Bone marrow (tissue), 2 donors: ENCODE data around the gene PXYLP1.

Source experiments
- DNase-seq, 2 donors: peaks; one replicate each; lab custom pipeline; 2025; lab: John Stamatoyannopoulos, UW

The PXYLP1 gene

GRCh38 chr3:141228395-141228794, 3.2 kb upstream of the PXYLP1 start:
- no peak for DNase-seq

GRCh38 chr3:141229132-141229531, 2.5 kb upstream of the PXYLP1 start:
- no peak for DNase-seq

- DNase-seq: no peak
Measured at GRCh38 chr3:141230293-141230692, 1.3 kb upstream of the PXYLP1 start.

GRCh38 chr3:141231952-141232823, 563 bp downstream of the PXYLP1 start:
- DNase-seq: no peak

- no peak for DNase-seq
Measured at GRCh38 chr3:141233457-141234161, 2.0 kb downstream of the PXYLP1 start.

GRCh38 chr3:141234283-141234682, 2.7 kb downstream of the PXYLP1 start:
- DNase-seq: no peak

GRCh38 chr3:141235661-141236171, 4.1 kb downstream of the PXYLP1 start:
- DNase-seq: no peak

- no peak for DNase-seq
Measured at GRCh38 chr3:141236361-141236760, 4.7 kb downstream of the PXYLP1 start.

GRCh38 chr3:141237701-141238521, 6.3 kb downstream of the PXYLP1 start:
- no peak for DNase-seq

- no peak for DNase-seq
Measured at GRCh38 chr3:141239511-141240281, 8.1 kb downstream of the PXYLP1 start.

DNA sequence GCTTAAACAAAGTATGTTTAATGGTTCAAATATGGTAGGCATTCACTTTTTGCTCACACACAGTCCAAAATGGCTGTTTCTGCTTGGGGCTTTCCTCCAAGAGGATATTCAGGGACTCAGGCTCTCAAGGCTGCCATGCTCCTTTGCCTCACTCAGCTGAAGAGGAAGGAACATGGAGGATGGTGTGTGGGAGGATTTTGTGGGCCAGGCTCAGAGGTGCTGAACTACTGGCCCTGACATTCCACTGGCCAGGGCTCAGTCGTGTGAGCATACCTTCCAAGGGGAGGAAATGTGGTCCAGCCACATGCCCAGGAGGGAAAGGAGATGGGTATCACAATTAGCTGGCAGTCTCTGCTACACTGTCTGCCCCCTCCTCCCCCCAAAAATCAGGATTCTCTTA, 8.7 kb downstream of the PXYLP1 start:
- DNase-seq: no peak

GRCh38 chr3:141240687-141241615, 9.3 kb downstream of the PXYLP1 start:
- DNase-seq: no peak

- no peak for DNase-seq
Measured at GRCh38 chr3:141241616-141242376, 10.2 kb downstream of the PXYLP1 start.

- no peak for DNase-seq
Measured at GRCh38 chr3:141242377-141243092, 10.9 kb downstream of the PXYLP1 start.

GRCh38 chr3:141243271-141243707, 11.7 kb downstream of the PXYLP1 start:
- DNase-seq: no peak

DNA sequence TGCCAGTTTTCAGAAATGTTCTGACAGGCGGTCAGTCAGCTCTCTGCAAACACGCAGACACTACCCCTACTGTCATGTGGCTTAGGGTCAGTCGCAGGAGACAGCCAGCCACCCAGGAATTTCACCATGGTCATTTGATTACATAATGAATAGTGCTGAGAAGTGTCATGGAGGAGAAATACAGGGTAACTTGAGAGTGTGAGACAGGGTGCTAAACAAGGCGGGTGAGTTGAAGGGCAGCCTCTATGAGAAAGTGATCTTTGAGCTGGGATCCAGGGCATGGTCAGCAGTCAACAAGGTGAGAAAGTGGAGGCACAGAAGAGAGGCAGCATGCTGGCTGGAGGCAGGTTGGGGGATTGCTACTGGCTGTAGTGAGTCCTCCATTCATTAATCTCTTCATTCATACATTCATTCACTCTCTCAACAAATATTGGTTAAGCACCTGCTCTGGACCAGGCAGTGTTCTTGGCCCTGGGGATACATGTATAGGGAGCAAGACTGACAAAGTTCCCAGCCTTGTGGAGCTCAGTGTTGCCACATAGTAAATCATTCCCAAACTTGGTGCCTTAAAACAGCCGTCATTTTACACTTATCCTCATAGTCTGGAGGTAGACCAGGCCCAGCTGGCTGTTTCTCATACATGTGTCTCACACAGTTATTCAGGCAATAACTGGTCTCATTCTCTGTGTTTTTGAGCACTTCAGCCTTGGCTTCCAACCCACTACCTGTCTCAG, 14.8 kb downstream of the PXYLP1 start:
- DNase-seq: no peak

DNA sequence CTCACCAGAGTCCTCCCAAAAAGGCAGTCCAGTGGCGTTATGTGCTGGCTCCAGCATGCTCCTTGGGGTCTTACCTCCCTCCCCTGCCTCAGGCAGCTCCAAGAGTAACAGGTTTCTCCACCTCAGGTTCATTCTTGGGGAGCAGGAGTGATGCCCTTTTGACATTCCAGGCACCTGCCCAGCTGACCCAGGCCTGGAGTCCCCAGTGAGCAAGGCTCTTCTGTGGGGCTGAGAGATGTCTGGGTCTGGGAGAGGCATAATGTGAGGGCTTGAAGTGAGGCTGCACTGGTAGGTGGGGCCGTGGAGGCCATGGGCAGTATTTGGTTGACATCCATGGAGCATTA, 15.3 kb downstream of the PXYLP1 start:
- no peak for DNase-seq

DNA sequence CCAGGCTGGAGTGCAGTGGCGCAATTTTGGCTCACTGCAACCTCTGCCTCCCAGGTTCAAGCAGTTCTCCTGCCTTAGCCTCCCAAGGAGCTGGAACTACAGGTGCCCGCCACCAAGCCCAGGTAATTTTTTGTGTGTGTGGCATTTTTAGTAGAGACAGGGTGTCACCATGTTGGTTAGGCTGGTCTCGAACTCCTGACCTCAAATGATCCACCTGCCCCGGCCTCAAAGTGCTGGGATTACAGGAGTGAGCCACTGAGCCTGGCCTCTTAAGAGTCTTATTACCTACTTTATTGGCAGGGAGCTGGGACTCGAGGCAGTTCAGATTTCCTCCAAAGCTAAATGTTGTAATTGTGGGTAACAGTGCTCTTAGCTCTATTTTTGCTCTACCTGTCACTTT, 16.4 kb downstream of the PXYLP1 start:
- DNase-seq: no peak
